Osteoblast (primary cell): ENCODE data around the gene PAM. TPM values are rescaled to one million over a fixed set of nuclear protein-coding genes. Genes with fewer than 3 reads are reported as not detected.
"Not testable (repeated sequence)": the region's sequence is repeated elsewhere in the genome, so short reads cannot be mapped to it uniquely, and the experiment has no call there.

ENCODE experiments used
- DNase-seq: peaks from one replicate; pipeline ENCODE4 v3.0.0; 2011; ENCODE audit warnings: low spot score, mixed read lengths; ENCODE audit not compliant: insufficient read length; ENCODE audit errors: missing footprints
- H2AFZ ChIP-seq: 2 replicates; pipeline ENCODE4 v1.6.0; 2011; ENCODE audit warnings: mild to moderate bottlenecking, low read length
- H3K27ac ChIP-seq: 2 replicates; pipeline ENCODE4 v1.5.1; 2011; ENCODE audit warnings: mild to moderate bottlenecking, low read depth, low read length, moderate library complexity
- H3K27me3 ChIP-seq: 2 replicates; pipeline ENCODE4 v1.6.0; 2012; ENCODE audit warnings: mild to moderate bottlenecking, control low read depth, inconsistent platforms, low read length, moderate library complexity; ENCODE audit not compliant: insufficient read depth
- H3K36me3 ChIP-seq: 2 replicates; pipeline ENCODE4 v1.5.1; 2011; ENCODE audit warnings: mild to moderate bottlenecking, low read length, control low read depth, moderate library complexity; ENCODE audit not compliant: insufficient read depth
- H3K4me1 ChIP-seq: 2 replicates; pipeline ENCODE4 v1.5.1; 2011; ENCODE audit warnings: mild to moderate bottlenecking, low read length, control low read depth, moderate library complexity; ENCODE audit not compliant: insufficient read depth
- H3K4me2 ChIP-seq: 2 replicates; pipeline ENCODE4 v1.6.0; 2011; ENCODE audit warnings: mild to moderate bottlenecking, low read length; ENCODE audit not compliant: insufficient read depth
- H3K4me3 ChIP-seq: fragments of 200-600 bp; sonication (generic); 3 replicates; pipeline ENCODE4 v1.5.1; 2012; ENCODE audit warnings: mild to moderate bottlenecking, low read length, inconsistent platforms; ENCODE audit not compliant: insufficient read depth
- H3K79me2 ChIP-seq: 2 replicates; pipeline ENCODE4 v1.6.0; 2012; ENCODE audit warnings: mild to moderate bottlenecking, low read length, control low read depth, inconsistent platforms; ENCODE audit not compliant: insufficient read depth
- H3K9me3 ChIP-seq: 2 replicates; pipeline ENCODE4 v1.5.1; 2011; ENCODE audit warnings: low read depth, low read length, control low read depth
- H4K20me1 ChIP-seq: 2 replicates; pipeline ENCODE4 v1.6.0; 2012; ENCODE audit warnings: mild to moderate bottlenecking, low read length, control low read depth; ENCODE audit not compliant: insufficient read depth
- CTCF ChIP-seq: IDR thresholded peaks from 2 replicates; pipeline ENCODE4 v1.5.1; 2011; ENCODE audit warnings: mild to moderate bottlenecking, low read depth, low read length, moderate library complexity; ENCODE audit errors: extremely low read depth
- total RNA-seq: library from RNA; depleted of rRNA; stranded (reverse); fragments of >200 nt; gene quantifications from 2 replicates; pipeline ENCODE4 v1.2.3, GENCODE V29; 2012

The PAM gene
- total RNA-seq, 1 donor = 248 TPM

GRCh38 chr5:102743900-102744299 lies 11.2 kb upstream of the PAM start:
- H3K79me2 ChIP-seq = no peaks in the 10 kb centered on the region
- H3K36me3 ChIP-seq = no peaks in the 10 kb centered on the region
- H3K27ac ChIP-seq = no peak overlapping the region
- no peak overlapping the region for H3K4me3 ChIP-seq
- no peaks in the 10 kb centered on the region for H4K20me1 ChIP-seq
- no peaks in the 10 kb centered on the region for H3K9me3 ChIP-seq
- no peaks in the 10 kb centered on the region for H3K4me1 ChIP-seq
- no peak for TF ChIP-seq CTCF
- no peak for DNase-seq
- H2AFZ ChIP-seq = no peak overlapping the region
- peaks cover 2% of the 10 kb centered on the region for H3K27me3 ChIP-seq
- no peak overlapping the region for H3K4me2 ChIP-seq

GRCh38 chr5:102747386-102748166 lies 7.5 kb upstream of the PAM start:
- Histone ChIP-seq H4K20me1 (no peaks in the 10 kb centered on the region), H3K4me2 (no peak overlapping the region), H2AFZ (no peak overlapping the region), H3K4me3 (no peak overlapping the region), H3K4me1 (no peaks in the 10 kb centered on the region), H3K36me3 (no peaks in the 10 kb centered on the region), H3K27ac (no peak overlapping the region), H3K79me2 (no peaks in the 10 kb centered on the region), H3K27me3 (peaks cover 2% of the 10 kb centered on the region), H3K9me3 (no peaks in the 10 kb centered on the region)
- no peak for TF ChIP-seq CTCF
- no peak for DNase-seq

- H3K27me3 ChIP-seq = peaks cover 2% of the 10 kb centered on the region
- no peak for TF ChIP-seq CTCF
Measured at GRCh38 chr5:102749416-102750030, 5.6 kb upstream of the PAM start.

GRCh38 chr5:102750151-102750834 lies 4.8 kb upstream of the PAM start:
- Histone ChIP-seq H3K27ac (no peak overlapping the region), H3K9me3 (no peaks in the 10 kb centered on the region), H3K4me2 (no peak overlapping the region), H3K36me3 (no peaks in the 10 kb centered on the region), H3K79me2 (no peaks in the 10 kb centered on the region), H3K27me3 (peaks cover 2% of the 10 kb centered on the region), H2AFZ (no peak overlapping the region), H3K4me3 (no peak overlapping the region), H4K20me1 (no peaks in the 10 kb centered on the region), H3K4me1 (peaks cover 4% of the 10 kb centered on the region)
- no peak for TF ChIP-seq CTCF
- DNase-seq = peak; percentile 54

More at GRCh38 chr5:102749416-102750030, 5.6 kb upstream of the PAM start:
- DNase-seq = no peak
- H3K36me3 ChIP-seq = no peaks in the 10 kb centered on the region
- H3K4me1 ChIP-seq = peaks cover 2% of the 10 kb centered on the region
- H4K20me1 ChIP-seq = no peaks in the 10 kb centered on the region
- H2AFZ ChIP-seq = no peak overlapping the region
- H3K9me3 ChIP-seq = no peaks in the 10 kb centered on the region
- H3K4me2 ChIP-seq = no peak overlapping the region
- H3K79me2 ChIP-seq = no peaks in the 10 kb centered on the region
- H3K27ac ChIP-seq = no peak overlapping the region
- no peak overlapping the region for H3K4me3 ChIP-seq

- not testable (repeated sequence) for H3K27ac ChIP-seq, DNase-seq, H3K4me2 ChIP-seq, H3K36me3 ChIP-seq, H4K20me1 ChIP-seq, H3K4me3 ChIP-seq, H2AFZ ChIP-seq, H3K4me1 ChIP-seq, H3K9me3 ChIP-seq, H3K27me3 ChIP-seq
- peaks cover 16% of the 10 kb centered on the region for H3K79me2 ChIP-seq
Measured at GRCh38 chr5:102751903-102752376, 3.2 kb upstream of the PAM start.
